Measurements from ENCODE around the gene TMEM156.

DNA sequence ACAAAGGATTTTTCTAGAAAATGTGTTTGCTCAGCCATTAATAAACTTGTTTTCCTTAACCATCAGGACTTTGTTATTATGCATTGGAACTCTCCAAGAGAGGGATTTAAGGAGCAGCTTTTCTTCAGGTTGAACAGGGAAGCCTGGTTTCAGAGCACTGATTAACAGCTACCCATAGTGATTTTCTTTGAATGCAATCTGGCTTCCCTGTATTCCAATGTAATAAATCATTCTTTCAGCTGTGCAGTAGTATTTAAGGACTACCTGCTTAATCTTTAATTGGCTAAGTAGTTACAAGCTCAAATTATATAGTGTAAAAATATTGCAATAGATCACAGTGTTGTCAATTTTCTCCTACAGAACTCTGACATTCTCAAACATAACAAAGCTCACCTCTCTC is 77.5 kb downstream of the TMEM156 start:
- TF ChIP-seq, protein P1, sequence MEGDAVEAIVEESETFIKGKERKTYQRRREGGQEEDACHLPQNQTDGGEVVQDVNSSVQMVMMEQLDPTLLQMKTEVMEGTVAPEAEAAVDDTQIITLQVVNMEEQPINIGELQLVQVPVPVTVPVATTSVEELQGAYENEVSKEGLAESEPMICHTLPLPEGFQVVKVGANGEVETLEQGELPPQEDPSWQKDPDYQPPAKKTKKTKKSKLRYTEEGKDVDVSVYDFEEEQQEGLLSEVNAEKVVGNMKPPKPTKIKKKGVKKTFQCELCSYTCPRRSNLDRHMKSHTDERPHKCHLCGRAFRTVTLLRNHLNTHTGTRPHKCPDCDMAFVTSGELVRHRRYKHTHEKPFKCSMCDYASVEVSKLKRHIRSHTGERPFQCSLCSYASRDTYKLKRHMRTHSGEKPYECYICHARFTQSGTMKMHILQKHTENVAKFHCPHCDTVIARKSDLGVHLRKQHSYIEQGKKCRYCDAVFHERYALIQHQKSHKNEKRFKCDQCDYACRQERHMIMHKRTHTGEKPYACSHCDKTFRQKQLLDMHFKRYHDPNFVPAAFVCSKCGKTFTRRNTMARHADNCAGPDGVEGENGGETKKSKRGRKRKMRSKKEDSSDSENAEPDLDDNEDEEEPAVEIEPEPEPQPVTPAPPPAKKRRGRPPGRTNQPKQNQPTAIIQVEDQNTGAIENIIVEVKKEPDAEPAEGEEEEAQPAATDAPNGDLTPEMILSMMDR (IDR thresholded peaks at IDR 0.05): no peak
- no peak for TF ChIP-seq POLR2A (IDR thresholded peaks at IDR 0.05)

All from right lobe of liver (tissue), 4 donors.